ENCODE measurements around the gene GCSAML.

DNA sequence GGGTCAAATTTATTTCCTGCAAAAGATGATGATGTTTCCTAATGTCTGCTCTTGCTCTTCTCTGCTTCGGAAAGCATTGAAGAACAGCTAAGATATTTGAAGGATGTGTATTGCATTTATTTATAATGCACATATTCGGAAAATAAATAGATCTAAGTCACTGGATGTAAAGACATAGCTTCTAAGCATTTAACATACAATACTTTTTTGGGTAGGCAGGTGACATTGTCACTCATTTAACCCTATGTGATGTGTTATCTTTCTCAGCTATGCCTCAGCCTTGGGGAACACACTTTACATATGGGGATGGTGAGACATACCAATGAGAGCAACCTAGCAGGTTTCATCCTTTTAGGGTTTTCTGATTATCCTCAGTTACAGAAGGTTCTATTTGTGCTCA lies 39.1 kb downstream of the GCSAML start, which contains the start of gene OR2G2:
- TF ChIP-seq CTCF (IDR thresholded peaks at IDR 0.05; ENCODE audit: insufficient read depth, low read length, poor library complexity, severe bottlenecking): no peak
- no peak for TF ChIP-seq EZH2phosphoT487 (conservative IDR thresholded peaks at IDR 0.05; ENCODE audit: low read length)

Data from SU-DHL-6 (cell line).